ENCODE data around the gene ATAT1. TPM values are rescaled to one million over a fixed set of nuclear protein-coding genes. Genes with fewer than 3 reads are reported as not detected.

ATAT1 gene
- polyA plus RNA-seq, 1 of the 3 experiments (the other 2 are of a cell fraction), result 36.2 TPM

- TF ChIP-seq REST (IDR thresholded peaks at IDR 0.05; ENCODE audit: low read depth, low read length) (no peak), RFX5 (IDR thresholded peaks at IDR 0.05; ENCODE audit: low read length) (no peak), MXI1 (IDR thresholded peaks at IDR 0.05; ENCODE audit: low read depth, low read length) (no peak)
Observed at GRCh38 chr6:30583921-30584320, 42.8 kb upstream of the ATAT1 start (continued).

GRCh38 chr6:30589754-30590358, 36.8 kb upstream of the ATAT1 start:
- H3K4me3 ChIP-seq (ENCODE audit: low read depth in 2 of 2, low read length in 1 of 2), result no peak overlapping the region
- peaks cover 17% of the 10 kb centered on the region for H3F3A ChIP-seq (replicated peaks; ENCODE audit: insufficient read depth)
- no peak overlapping the region for H2AFZ ChIP-seq (ENCODE audit: low read depth)
- ChIA-PET POLR2A (interaction anchor here (0.6 to 2.3 kb wide), 3 partner anchors 11 to 25 kb away, joined by 3 to 8 read pairs (median 6); partner anchors contain the start of gene ABCF1), CTCF (interaction anchor here (0.9 to 2.6 kb wide), 6 partner anchors 10 to 83 kb away, joined by 3 to 11 read pairs (median 4); partner anchors contain the start of gene DHX16)
- 96% methylated on average over 15 of the region's 15 CpGs for WGBS (ENCODE audit: low lambda C conversion rate)
- H3K79me2 ChIP-seq (ENCODE audit: insufficient read depth), result peaks cover 5% of the 10 kb centered on the region; the same call in 1 of the 2 replicates
- 0 out of 2 replicates have a peak, but pooled peaks cover 4% of the 10 kb centered on the region for H4K20me1 ChIP-seq (ENCODE audit: insufficient read depth)
- no peak overlapping the region for H3K27ac ChIP-seq (ENCODE audit: low read depth in 2 of 2, low read length in 1 of 2)
- H3K27me3 ChIP-seq (ENCODE audit: insufficient read depth), result no peaks in the 10 kb centered on the region
- no peak for DNase-seq
- no peaks in the 10 kb centered on the region for H3K9me3 ChIP-seq
- no peak overlapping the region for H3K9ac ChIP-seq
- H3K36me3 ChIP-seq (replicated peaks in 1 of 2; ENCODE audit: control insufficient read depth in 1 of 2, insufficient read depth in 2 of 2, low read length in 1 of 2), result peaks cover 50 to 56% of the 10 kb centered on the region in 2 experiments
- no peaks in the 10 kb centered on the region for H3K4me1 ChIP-seq (ENCODE audit: control insufficient read depth in 1 of 2, insufficient read depth in 2 of 2, low read depth in 1 of 2, low read length in 1 of 2)
- H3K4me2 ChIP-seq, result no peak overlapping the region
- no peaks in the 10 kb centered on the region for H3K9me2 ChIP-seq
- TF ChIP-seq USF1 (IDR thresholded peaks at IDR 0.05; ENCODE audit: borderline replicate concordance, low read depth) (no peak), RAD21 (IDR thresholded peaks at IDR 0.05; ENCODE audit: low read length) (no peak), IRF3 (IDR thresholded peaks at IDR 0.05; ENCODE audit: low read depth, low read length) (no peak), TAF1 (IDR thresholded peaks at IDR 0.05; ENCODE audit: borderline replicate concordance, low read depth, low read length) (no peak), FOXJ3 (CRISPR knock-in tag; IDR thresholded peaks at IDR 0.05) (no peak), POLR2AphosphoS5 (IDR thresholded peaks at IDR 0.05; ENCODE audit: low read depth, low read length) (no peak), REST (IDR thresholded peaks at IDR 0.05; ENCODE audit: low read depth, low read length) (no peak), USF2 (IDR thresholded peaks at IDR 0.05; ENCODE audit: borderline replicate concordance, low read depth, low read length) (no peak), FOSL2 (IDR thresholded peaks at IDR 0.05; ENCODE audit: borderline replicate concordance, low read depth) (no peak), CHD2 (IDR thresholded peaks at IDR 0.05; ENCODE audit: low read length, partially characterized antibody) (no peak), GABPA (IDR thresholded peaks at IDR 0.05; ENCODE audit: low read depth) (no peak), PBX3 (IDR thresholded peaks at IDR 0.05) (no peak), CTCF (IDR thresholded peaks at IDR 0.05) (no peak), FOXM1 (IDR thresholded peaks at IDR 0.05; ENCODE audit: low read depth) (no peak)

Data from SK-N-SH (cell line).